Stimulated activated CD4-positive, alpha-beta T cell treated with anti-CD3 and anti-CD28 coated beads, TNF-alpha, amount 100 ng/mL, for 4 hours (primary cell): ENCODE results near the gene SNRNP200.
"Not testable (repeated sequence)": the region's sequence is repeated elsewhere in the genome, so short reads cannot be mapped to it uniquely, and the experiment has no call there.

Experiments used
- DNase-seq, 3 experiments: peaks; one replicate each; pipeline ENCODE4 v3.0.0-alpha.2; 2020; ENCODE audit warnings: low read depth in 3 of 3

The SNRNP200 gene

DNA sequence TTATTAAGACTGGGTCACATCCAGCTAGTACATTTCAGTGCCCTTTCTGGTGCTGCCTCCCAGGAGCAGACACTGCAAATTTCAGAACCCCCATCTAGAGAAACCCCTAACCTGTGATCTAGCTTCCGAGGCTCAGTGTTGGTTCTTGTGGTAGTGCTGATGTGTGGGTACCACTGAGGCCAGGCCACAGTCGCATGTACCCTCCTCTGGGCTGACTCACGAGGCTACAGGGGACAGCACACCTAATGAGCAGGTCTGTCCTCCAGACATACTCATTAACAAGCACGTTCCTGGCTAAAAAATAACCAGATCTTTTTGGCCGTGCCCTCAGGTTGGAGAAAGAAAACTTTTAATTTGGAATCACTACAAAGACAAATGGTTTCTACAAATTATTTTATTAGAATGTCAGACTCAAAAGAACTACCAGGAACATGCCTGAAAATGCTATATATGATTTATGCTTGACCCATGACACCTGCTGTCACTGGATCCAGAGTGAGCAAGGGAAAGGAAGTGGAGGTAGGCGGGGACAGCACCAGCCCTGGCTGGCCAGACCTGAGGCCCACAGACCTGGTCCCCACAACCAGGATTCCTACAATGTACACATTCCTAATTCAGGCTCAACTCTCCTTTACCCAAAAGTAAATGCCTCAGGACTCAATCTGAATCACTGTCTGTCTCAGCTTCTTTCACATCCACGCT, 30.8 kb downstream of the SNRNP200 start:
- no peak for DNase-seq

DNA sequence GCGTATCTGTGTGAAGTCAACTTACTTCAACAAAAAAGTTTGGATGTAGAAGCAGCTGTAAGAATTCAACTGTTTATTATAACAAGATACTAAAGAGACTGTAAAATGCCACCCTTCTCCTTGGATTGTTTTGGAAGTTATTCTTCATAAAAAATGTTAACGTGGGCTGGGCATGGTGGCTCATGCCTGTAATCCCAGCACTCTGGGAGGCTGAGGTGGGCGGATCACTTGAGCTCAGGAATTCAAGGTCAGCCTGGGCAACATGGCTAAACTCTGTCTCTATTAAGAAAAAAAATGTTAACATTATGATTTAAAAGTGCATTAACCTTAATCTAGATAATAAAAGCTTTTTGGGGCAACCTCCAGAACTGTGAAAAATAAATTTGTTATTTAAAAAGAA, 31.6 kb downstream of the SNRNP200 start:
- no peak for DNase-seq

DNA sequence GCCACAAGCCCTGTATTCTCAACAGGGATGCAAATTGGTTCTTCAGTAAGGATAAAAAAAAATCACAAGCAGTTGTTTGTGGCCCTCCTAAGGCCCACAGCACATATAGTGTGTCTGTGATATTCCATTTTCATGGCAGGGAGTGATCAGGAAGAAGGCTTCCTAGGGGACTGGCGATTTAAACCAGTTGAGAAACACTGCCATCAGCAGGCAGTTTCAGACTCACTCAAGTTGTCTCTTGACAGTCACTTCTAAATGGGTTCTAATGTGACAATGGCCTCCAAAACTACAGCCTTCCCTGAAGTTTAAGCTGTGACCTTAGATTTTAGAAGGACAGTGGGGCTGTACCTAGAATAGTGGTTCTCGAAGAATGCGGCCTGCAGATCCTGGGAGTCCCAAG, 33.4 kb downstream of the SNRNP200 start:
- DNase-seq = no peak

DNA sequence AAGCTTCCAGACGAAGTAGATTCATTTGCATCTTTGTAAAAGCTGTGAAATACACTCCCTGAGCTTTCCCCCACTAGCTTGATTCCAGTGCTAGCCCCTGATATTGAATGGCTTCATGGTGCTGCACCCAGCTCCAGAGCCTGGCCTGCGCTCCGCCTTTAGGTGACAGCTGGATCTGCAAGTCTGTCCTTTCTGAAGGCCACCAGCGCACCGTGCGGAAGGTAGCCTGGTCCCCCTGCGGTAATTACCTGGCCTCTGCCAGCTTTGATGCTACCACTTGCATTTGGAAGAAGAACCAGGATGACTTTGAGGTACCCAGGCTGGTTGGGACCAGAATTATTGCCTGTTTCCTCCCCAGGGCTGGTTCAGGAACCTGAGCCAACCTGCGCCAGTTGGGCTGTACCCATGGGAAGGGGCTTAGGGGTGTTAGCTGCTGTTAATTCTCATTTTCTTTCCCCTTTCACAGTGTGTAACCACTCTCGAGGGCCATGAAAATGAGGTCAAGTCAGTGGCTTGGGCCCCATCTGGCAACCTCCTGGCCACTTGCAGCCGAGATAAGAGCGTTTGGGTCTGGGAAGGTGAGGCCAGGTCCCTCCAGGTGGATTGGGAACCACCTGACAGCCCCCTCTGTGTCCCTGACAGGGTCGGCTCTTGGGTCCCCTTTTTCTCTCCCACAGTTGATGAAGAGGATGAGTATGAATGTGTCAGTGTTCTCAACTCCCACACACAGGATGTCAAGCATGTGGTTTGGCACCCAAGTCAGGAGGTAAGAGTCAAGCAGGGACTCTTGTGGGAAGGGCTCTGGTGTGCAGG, 38.0 kb downstream of the SNRNP200 start:
- peak in 2 of 3 experiments; percentile 10 to 21 for DNase-seq

DNA sequence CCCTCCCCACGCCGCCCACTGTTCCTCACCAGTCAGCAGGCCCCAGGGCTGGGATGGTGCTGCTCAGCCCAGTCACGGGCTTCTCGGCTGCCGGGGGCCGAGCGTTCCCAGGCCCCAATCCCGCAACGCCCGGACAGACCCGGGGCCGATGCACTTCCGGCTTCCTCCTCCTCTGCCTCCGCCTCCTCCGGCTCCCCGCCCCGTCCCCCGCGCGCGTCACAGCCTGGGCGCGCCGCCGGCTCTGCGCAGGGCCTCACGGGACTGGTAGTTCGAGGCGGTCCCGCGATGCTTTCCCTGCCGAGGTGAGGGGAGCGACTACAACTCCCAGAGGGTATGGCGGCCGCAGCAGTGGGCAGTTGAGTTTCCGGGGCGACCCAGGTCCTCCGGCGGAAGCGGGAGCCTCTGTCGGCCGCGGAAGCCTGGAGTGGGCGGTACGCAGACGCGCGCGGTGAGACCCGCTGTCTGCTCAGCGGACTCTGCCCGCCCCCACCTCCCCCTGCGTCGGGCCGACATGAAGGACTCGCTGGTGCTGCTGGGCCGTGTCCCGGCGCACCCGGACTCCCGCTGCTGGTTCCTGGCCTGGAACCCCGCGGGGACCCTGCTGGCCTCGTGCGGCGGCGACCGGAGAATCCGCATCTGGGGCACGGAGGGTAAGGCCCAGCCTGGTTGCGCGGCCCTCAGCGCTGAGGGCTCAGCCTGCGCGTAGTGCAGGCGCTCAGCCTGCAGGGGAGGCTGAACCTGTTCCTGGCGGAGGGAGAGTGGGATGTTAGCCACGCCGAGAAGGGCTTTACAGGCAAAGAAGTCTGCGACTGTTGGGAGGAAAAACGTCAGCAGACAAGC, 39.3 kb downstream of the SNRNP200 start, which contains the start of the genes CIAO1 and TMEM127:
TSS of gene CIAO1 (plus strand) at position 386 of the 840 bp plus-strand sequence. CDS start at position 512, 126 bp downstream.
TSS of gene TMEM127 (minus strand) at position 158 of the 840 bp plus-strand sequence. CDS start 616 bp downstream, outside the sequence.
- DNase-seq = peak; percentile 94 to 97 (median 97)

DNA sequence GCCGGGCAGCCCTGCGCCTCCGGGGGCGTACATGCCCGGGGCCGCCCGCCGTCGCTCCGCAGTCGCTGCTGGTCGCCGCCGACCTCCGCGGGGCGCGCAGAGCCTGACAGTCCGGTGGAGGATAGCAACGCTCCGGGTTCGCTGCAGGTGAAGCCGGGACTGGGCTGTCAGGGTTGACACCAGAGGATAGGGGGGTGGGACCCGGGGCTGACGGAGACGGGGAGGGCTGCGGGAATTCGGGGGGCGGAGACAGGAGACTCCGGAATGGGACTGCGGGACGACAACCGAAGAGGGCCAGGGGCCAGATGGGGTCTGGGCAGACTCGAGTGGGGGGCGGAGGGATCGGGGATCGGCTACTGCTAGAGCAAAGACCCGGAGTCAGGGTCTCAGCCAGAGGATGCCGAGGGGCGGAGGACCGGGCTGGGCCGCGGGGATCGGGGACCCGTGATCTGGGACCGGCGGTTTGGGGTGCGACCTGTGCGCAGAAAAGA, 40.0 kb downstream of the SNRNP200 start:
- DNase-seq = peak in 1 of 3 experiments; percentile 27

DNA sequence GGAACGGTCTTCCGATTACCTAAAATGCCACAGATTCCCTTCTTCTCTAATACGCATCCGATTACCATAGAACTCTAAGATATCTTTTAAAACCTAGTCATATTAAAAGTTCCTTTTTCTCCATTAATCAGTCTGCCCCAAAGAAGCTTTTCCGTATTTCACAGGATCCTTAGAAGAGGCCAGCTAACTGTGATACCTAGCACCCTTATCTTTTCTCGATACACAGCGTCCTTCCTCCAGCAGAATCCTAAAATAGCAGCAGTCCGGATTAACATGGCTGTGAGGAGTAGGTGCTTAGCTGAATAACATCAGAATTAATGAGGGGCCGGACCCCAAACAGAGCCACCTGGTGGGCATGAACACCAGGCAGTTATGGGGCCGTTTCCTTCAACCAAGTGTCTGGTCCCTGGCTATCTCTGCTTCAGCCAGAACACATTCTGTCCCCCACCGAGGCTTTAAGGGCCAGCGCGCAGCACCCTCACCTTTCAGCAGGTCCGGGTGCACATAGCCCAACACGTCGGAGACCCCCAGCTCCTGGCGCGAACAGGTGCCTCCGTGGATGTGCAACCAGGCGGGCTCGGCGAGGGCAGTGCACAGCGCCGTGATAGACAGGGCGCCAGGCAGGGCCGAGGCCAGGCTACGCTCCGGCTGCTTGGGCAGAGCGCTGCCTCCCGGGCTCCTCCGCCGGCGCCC, 40.5 kb downstream of the SNRNP200 start:
- peak in 1 of 3 experiments; percentile 1 for DNase-seq

DNA sequence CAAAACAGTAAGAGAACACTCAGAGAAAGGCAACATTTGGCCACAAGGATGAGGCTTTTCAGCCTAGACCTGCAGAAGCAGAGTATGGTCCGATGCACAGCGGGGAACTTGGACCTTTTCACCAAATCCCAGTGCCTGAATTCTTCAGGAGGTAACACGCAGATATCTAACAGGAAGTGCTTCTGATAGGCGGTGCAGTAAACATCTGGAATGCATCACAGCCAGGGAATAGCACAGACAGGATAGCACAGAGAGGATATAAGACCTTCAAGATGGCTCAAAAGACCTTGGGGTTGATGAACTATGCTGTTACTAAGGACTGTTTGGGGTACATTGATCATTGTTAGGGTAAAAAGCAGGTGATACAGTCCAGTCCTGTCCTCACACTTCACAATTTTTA, 41.3 kb downstream of the SNRNP200 start:
- DNase-seq = no peak

DNA sequence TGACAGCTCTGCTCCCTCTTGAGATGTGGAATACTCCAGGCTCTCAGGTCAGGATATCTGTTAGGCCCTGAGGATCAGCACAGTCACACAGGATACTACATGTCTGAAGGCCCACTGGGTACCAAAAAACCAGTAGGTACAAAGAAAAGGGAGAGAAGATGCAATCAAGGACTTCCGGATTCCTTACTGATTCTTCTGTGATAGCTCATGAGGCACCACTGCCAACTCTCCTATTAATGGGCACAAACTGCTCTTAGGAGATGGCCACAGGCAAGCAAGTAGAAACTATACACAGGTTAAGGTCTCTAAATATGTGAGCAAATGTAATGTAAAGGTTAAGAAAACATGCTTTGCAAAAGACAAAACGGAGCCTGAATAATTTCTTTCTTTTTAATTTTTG, 43.0 kb downstream of the SNRNP200 start:
- no peak for DNase-seq

DNA sequence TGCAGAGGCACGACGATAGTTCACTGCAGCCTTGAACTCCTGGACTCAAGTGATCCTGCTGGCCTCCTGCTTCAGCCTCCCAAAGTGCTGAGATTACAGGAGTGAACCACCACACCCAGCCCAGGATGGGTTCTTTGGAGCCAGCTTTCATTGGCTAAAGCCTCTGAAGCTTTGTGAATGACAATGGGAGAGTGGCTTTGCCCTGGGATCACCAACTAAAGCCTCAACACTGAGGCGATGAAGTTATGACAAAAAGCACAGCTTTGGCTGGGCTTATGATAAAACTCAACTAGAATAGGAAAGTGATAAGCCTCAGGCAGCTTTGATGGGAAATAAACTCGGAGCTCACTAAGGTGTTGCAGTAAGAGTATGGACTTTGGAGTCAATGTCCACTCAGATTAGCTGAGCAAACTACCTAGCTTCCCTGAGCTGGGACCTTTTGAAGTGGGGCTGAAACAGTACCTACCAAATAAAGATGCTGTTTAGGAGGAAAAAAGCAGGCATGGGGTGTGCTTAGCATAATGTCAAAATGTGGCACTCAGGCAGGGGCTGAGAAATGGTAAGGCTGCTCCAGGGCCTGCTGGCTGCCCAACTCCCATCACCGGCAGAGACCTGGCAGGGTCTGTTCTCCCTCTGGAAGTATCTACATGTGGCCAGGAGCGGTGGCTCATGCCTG, 43.9 kb downstream of the SNRNP200 start:
- no peak for DNase-seq

DNA sequence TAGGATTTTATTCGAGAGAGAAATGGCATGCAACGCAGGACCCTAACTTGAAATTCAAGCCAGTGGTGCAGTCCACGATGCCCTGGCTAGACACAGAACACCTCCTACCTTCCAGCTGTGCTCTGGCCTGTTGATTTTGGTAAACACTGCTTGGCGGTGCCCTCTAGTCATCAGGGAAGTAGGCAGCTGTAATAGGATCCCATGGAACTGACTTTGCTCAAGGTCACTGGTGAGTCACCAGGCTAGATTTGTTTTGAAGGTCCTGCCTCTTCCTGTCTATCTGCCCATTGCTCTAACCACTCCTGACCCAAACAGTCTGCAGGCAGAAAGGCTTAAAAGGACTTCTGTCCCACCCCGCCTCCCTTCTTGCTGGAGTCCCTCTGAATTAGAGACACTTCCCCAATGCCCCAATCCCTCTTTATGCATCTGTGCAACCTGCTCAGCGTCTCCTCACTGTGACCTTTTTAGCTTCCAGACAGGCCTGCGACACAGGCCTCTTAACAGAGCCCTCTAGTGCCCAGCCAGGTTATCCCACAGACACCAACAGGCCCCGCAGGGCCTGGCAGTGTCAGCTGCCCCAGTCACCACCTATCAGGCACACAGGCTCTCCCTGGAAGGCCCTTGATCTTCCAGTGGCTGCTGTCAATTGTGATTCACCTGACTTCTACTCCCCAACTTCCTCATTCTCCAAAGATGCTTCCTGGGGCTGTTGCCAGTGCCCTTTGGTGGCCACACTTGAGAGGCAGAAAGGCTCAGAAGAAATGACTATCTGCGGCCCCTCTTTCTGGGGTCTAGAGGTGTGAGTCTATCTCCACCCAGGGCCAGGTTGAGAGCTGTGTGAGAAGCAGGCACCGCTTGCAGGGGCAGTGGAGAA, 44.7 kb downstream of the SNRNP200 start:
- DNase-seq = no peak

DNA sequence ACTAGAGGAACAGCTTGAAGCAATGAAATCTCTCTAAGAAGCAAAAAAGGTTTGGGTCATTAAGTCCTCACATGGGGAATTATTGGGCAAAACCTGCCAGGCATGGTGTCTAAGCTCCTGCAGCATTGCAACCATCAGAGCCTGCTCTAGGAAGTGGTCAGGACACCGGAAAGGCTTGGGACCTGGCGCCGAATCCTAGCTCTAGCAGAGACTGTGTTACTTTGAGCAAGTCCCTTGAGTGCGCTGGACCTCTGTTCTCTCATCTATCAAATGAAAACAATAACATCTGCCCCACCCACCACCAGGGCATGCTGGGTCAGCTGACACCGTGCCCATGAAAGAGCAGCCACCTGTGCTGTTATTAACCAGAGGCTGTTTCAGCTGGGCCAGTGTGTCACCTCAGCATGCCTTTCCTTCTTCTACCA, 45.8 kb downstream of the SNRNP200 start:
- no peak for DNase-seq

DNA sequence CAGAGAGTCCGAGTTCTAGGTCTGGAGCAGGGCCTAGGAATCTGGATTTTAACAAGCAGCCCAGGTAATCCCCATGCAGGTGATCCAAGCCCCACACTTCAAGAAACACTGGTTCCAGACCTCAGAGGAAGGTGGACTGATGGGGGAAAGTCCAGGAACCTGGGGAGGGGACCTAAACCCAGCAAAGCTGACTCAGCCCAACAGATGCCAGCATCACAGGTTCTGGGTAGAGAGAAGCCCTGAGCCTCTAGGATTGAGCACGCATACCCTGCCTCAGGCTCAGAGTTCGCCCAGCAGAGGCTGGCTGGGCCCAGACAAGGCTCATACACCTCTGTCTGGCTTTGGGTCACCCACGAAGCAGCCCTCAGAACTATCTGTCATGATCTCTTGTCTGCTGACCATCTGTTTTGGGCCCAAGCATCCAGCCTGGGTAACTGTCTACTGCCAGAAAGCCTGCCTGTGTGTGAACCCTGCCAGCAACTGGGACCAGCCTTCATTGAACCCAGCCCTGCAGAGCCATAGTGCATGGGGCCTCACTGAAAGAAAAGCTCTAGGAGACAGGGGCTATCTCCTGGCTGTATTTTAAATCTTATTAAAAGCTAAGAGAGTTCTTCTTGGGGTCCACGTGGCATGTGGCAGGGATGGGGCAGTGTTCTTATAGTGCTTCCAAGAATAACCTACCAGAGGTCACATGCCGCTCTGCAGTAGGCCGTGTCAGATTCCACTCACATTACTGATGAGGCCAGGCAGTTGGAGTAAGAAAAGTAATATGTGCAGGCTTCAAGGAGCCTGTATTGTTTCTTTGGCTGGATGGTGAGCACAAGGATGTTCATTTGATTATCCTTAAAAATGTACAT, 47.0 kb downstream of the SNRNP200 start:
- no peak for DNase-seq

DNA sequence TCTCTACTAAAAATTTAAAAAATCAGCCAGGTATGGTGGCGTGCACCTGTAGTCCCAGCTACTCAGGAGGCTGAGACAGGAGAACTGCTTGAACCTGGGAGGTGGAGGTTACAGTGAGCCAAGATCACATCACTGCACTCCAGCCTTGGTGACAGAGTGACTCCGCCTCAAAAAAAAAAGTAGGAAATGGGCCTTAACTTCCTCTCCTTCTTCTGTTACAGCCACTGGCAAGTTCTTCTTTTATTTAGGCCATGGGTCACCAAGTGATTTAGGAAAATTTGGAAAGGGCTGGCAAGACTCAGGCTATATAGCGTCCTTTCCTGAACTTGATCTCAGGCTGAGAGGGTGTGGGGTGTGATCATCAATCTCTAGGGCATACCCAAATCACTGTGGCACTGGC, 47.6 kb downstream of the SNRNP200 start:
- not testable (repeated sequence) for DNase-seq

DNA sequence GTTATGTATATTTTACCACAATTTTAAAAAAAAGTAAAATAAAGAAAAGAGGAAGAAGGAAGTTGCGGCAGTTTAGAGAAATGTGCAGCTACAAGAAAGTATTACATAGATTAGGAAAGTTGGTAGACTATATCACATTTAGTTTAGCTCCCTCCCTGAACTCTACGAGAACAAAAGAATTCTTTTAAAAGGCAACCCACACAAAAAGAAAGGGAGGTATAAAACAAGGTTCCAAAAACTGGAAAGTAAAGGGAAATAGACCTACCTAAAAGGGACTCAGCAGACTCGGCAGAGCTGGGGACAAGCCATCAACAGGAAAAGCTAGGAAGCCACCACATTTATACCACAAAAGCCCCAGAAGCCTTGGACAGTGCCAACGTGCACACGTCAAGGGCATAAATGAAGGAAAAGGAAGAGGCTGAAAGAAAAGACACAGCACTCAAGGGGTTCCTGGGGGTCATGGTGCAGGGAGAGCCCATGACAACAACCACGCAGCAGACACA, 48.7 kb downstream of the SNRNP200 start:
- DNase-seq = no peak

DNA sequence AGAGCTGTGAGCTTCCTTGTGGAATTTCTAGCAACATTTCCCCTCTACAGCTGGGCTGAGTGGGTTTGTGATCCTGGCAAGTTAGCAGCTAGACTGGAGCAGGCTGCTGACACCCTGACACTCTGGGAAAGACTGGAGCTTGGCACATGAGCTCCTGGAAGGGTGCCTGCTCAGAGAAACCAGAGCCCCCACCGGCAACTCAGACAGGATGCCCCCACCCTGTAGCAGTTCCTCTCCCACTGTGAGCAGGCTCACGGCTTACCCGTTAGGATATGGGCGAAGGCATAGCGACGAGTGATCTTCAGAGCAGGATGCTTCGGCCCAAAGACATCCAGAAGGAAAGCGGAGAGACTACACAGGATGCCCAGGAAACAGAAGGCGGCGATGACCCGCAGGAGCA, 50.8 kb downstream of the SNRNP200 start:
- no peak for DNase-seq

DNA sequence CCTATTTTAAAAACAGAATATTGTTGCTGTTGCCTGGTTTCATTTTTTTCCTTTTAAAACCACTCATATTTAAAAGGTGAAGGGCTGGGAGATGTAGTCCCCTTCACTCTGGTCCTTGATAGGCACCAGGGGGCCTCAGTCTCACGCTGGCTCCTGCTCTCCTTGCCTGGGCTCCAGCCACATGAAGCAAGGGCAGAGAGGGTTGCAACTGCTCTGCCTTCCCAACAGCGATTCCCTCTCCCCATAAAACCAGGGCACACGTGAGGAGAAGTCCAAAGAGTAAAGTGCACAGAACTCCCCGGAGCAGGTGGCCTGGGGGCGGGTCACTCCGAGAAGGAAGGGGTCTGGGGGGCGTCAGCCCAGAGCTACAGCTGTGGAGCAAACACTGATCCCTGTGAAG, 52.3 kb downstream of the SNRNP200 start:
- DNase-seq = no peak

DNA sequence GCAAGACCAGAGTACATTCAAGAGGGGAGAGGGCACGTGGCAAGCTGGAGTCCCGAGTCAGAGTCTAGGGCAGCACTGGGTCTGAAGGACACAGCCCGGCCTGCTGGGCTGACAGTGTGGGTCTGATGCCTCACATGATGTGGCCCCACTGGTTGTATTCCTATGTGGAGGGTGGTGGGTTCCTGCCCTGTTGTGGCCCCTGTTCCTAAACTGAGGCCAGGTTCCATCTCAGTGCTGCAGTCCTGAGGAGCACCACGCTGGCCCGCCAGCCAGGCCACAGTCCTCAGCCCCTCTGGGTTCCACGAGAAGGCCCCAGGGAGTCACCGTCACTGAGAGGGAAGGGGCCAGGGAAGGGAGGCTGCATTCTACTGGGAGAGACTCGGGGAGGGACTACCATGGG, 52.8 kb downstream of the SNRNP200 start:
- DNase-seq = no peak
